Head of caudate nucleus (tissue), 42 donors: ENCODE data around the gene KRTAP10-8.
"Not testable (repeated sequence)": the region's sequence is repeated elsewhere in the genome, so short reads cannot be mapped to it uniquely, and the experiment has no call there.

ENCODE experiments used
- DNase-seq, 42 donors: peaks; one replicate each; pipeline versions ENCODE4 v3.0.0 to v3.0.0-alpha.2; 2020 to 2021; ENCODE audit warnings: mixed read lengths in 7 of 42
- intact Hi-C: fragments of 100-400 bp; cut with DNase I; formaldehyde crosslinking; loops from one replicate; pipeline ENCODE4 v1.15.0; 2022

Gene KRTAP10-8

DNA sequence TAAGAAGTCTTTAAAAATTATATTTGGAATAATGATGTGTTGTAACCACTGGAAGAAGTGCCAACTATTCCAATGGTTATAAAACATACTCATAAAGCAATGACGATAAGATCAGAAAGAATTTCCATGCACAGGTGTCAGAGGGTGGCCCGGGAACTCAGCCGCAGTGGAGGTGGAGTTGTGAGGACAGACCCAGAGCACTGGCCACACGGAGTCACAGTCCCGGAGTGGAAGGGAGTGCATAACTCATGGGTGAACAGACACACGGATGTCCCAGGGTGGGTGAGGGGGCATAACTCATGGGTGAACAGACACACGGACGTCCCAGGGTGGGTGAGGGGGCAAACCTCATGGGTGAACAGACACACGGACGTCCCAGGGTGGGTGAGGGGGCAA is 35.9 kb upstream of the KRTAP10-8 start:
- peak in 3 of 42 donors; percentile 16 to 27 (median 20) for DNase-seq
- intact Hi-C loops: no loop called here

DNA sequence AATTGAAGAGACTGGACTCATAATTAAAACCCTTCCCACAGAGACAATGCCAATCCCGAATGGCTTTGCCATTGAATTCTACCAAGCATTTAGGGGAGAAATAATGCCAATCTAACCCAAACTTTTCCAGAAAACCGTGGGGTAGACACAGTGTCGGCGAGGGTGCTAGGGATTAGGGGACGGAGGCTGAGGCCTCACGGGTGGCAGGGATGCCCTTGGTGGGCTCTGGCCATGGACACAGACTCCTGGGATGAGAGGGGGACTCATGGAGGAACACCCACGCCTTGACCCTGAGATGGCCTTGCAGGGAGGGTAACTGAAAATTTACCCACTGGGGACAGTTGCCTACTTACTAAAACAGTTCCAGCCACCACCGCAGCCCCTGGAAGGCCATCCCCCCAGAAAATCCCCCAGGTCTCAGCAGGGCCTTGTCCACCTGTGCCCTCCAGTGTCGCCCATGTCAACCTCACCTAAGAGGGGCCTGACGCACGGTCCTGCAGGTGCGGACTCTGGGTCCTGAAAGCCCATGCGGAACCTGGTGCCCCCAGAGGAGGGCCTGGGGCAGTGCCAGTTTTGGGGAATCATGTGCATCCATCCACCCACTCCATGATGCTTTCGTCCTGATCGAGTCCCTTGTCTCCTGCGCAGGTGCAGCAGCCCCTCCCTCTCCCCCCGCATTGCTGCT is 33.4 kb upstream of the KRTAP10-8 start:
- intact Hi-C loops: no loop called here

DNA sequence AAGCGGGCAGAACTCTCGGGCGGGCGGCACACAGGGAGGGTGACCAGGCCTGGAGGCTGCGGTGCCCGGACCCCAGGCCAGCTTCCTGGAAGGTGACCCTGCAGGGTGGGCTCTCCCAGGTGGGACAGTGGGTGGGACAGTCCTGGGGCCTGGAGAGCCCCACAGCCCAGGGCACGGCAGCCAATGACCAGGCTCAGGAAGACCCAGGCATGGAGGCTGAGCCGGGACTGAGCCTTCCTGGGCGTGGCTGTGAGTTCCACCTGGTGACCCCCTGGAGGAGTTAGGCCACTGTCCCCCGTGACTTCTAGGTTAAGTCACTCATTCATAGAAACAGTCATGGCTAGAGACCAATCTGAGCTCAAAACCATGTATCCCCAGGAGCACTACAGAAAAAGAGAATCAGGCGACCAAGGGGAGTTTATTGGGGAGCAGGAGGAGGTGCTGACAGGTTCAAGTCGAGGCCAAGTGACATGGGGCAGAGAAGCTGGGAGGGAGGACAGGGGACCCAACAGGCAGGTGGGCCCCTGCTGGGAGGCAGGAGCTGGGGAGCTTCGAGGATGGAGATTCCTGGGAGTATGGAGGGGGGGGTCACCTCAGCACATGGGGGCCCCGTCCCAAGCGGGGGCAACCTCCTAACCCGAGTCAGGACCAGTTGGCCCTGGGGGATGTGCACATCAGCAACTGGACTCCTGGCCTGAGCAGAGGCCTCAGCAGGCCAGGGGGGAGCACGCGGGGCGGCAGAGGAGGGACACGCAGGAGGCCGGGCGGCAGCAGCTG is 32.6 kb upstream of the KRTAP10-8 start:
- DNase-seq: peak in 2 of 42 donors; percentile 28 to 30
- intact Hi-C loops: no loop called here

More for the DNA sequence above, 33.4 kb upstream of the KRTAP10-8 start:
- peak in 2 of 42 donors; percentile 26 to 28 for DNase-seq

DNA sequence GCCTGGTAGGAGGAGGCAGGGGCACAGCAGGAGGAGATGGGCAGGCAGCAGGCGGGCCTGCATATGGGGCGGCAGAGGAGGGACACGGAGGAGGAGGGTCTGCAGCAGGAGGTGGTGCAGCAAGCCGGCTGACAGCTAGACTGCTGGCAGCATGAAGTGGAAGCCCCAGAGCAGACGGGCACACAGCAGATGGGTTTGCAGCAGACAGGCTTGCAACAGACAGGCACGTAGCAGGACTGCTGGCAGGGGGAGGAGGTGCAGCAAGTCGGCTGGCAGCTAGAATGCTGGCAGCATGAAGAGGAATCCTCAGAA is 32.1 kb upstream of the KRTAP10-8 start:
- peak in 3 of 42 donors; percentile 16 to 31 (median 23) for DNase-seq
- intact Hi-C loops: no loop called here

DNA sequence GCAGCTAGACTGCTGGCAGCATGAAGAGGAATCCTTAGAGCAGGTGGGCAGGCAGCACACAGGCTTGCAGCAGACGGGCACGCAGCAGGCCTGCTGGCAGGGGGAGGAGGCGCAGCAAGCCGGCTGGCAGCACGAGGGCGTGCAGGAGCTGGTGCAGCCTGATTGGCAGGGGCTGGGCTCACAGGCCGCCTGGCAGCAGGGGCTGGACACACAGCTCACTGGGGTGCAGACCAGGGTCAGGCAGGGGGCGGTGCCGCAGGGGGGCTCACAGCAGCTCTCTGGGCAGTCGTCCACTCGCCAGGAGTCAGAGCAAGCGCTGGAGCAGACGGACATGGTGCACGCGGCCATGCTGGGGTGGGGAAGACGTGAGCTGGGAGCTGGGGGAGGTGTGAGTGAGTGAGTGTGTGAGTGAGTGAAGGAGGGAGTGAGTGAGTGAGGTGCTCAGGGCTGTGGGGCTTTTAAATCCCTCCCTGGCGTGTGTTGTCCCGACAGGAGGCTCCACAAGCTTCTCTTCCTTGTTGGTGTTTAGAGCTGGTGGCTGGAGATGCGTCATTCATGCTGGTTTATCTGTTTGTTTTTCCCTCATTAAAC is 31.6 kb upstream of the KRTAP10-8 start, which contains the start of gene KRTAP10-5:
Gene KRTAP10-5 (minus strand): TSS at position 374 of the 591 bp plus-strand sequence. CDS start 26 bp downstream, at position 348.
- intact Hi-C loops: not testable (repeated sequence)
- DNase-seq: peak in 9 of 42 donors; percentile 16 to 62 (median 40)

DNA sequence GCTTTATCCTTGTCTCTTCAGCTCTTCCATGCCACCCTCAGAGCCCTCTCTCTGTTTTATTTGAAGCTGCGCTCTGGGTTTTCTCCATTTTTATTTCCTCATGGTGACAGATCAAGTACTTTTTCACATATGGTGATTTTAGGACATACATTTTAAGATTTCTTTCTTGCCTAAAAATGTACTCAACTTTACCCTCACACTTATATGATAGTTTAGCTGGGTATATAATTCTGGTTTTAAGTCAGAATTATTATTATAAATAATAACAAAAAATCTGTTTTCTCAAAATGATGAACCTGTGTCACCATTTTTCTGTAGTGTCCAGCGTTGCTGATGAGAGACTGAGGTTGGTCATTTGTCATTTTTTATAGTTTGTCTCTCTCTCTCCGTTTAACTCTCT is 30.7 kb upstream of the KRTAP10-8 start:
- DNase-seq: no peak
- intact Hi-C loops: no loop called here

DNA sequence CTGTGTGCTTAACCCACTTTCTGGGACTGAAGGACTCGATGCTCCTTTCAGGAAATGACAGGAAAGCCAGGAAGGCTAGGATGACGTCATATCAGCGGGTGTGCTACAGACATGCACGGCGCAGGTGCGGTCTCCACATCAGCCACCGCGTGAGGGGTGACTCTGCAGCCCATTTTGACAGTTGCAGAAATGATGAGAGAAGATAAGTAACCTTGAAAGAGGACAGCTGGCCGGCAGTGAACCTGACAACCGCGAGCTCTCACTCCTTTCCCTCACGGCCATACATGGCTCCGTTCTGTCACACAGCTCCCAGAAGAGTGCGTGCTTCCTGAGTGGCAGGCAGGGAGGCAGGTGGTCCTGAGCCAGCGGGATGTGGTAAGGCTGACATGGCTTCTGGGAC is 29.8 kb upstream of the KRTAP10-8 start:
- DNase-seq: no peak
- intact Hi-C loops: no loop called here

DNA sequence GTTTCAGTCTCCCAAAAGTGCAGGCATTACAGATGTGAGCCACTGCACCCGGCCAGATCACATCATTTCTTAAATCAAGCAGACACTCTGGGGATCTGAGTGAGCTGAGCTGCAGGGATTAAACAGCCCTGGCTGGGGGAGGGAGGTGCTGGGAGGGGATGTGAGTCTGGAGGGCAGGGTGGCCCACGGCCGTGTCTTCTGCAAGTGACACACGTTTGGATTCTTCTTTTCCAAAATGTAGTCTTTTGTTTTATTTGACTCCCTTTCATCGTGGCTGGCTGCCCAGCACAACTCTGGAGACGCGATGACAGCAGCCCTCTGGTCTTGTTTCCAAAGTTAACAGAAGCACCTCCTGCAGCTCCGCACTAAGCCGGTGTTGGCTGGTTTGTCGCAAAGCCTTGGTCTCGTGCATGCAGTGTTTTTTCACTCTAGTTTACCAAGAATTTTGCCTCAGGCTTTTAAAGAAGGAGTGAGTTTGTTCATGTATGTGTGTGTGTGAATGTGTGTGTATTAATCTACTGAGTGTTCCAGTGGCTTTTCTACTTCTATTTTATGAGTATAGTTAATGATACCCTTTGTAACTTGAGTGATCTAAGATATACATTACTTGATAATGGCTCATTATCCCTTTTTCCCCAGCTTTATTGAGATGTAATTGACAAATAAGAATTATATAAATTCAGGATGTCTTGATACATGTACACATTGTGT is 28.6 kb upstream of the KRTAP10-8 start:
- no peak for DNase-seq
- intact Hi-C loops: no loop called here

DNA sequence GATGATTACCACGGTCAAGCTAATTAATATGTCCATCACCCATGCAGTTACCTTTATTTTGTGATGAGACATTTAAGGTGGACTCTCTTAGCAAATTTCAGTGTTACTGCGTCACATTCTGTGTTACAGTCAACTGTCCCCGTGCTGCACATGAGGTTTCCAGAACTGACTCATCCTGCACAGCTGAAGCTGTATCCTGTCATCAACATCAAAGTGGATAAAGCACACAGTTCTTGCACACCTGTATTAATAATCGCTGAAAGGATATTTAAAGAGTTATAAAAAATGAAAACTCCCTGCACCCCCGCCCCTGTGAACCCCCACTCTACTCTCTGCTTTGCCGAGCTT is 28.1 kb upstream of the KRTAP10-8 start:
- intact Hi-C loops: no loop called here
- DNase-seq: peak in 15 of 42 donors; percentile 12 to 55 (median 38)

DNA sequence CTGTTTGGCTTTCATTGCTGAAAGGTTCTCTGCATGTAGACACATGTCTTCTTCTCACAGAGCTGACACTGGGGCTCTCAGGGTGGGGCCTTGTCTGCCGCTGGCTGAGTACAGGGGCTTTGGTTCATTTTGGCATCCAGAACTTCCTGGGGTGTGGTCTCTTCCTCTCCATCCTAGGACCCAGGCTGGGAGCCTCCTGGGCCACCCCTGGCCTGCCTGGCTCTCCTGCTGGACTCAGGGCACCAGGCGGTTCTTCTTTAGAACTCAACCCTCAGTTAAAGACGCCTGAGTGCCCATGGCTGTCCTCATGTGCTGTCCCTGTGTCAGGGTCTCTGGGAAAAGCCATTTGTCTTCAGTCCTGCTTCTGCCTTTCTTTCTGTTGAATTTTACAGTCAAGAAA is 26.0 kb upstream of the KRTAP10-8 start:
- no peak for DNase-seq
- intact Hi-C loops: no loop called here

DNA sequence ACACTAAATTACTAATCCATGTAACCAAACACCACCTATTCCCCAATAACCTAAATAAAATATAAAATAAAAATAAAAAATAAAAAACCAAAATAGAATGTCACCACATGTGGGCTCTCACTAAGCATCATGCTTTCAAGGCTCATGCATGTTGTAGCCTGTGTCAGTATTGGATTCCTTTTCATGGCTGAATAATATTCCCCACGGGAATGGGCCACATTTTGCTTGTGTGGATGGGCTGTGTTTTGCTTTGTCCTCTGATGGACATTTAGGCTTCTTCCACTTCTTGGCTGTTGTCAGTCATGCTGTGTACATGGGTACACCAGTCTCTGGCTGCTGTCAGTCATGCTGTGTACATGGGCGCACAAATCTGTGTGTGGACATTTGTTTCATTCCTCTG is 22.8 kb upstream of the KRTAP10-8 start:
- DNase-seq: peak in 1 of 42 donors; percentile 8
- intact Hi-C loops: no loop called here

DNA sequence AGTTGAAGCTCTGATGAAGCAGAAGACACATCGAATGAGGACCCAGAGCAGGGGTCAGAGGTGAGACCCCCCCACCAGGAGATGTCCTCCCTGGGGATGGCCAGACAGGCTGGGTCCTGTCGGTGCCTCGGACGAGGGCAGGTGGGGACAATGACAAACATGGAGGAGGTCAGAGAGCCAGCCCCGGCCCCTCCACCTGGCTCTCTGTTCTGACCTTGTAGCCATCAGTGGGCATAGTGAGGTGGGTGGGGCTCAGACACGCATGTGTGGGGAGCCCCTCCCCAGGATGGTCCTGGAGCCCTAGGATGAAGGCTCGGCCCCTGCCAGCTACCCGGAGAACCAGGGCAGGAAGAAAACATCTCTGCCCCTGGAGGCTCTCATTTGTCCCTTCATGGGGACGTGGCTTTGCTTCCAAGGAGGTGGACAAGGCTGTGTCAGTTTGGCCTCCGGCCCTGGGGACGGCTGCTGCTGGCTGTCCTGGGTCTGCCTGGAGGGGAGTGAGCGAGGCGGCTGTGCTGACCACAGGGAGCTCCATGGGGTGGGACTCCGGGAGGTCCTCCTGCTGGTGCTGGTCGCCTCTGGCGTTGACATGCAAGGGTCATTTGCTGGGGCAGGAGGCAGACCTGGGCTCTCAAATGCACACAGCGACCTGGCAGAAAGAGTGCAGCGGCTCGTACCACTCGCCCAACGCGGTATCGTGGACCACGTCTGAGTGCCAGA is 22.1 kb upstream of the KRTAP10-8 start:
- intact Hi-C loops: no loop called here
- peak in 1 of 42 donors; percentile 31 for DNase-seq

DNA sequence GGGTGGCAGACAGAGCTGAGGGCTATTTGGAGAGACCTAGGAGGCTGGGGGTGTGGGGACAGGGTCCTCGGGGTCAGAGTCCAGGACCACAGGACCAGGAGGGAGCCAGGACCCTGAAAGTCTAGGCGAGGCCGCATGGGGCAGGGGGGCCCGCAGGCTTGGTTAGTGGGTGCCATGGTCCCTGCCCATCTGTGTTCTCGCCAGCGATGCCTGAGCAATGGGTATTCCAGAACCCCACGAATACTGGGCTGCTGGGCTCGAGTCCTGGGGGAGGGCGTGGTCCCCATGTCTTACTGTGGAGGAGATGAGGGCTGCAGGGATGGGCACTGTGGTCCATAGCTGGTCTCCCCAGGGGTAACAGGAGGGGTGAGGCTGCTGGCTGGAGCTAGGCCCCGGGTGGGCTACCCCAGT is 21.6 kb upstream of the KRTAP10-8 start:
- intact Hi-C loops: no loop called here
- peak in 1 of 42 donors; percentile 13 for DNase-seq

DNA sequence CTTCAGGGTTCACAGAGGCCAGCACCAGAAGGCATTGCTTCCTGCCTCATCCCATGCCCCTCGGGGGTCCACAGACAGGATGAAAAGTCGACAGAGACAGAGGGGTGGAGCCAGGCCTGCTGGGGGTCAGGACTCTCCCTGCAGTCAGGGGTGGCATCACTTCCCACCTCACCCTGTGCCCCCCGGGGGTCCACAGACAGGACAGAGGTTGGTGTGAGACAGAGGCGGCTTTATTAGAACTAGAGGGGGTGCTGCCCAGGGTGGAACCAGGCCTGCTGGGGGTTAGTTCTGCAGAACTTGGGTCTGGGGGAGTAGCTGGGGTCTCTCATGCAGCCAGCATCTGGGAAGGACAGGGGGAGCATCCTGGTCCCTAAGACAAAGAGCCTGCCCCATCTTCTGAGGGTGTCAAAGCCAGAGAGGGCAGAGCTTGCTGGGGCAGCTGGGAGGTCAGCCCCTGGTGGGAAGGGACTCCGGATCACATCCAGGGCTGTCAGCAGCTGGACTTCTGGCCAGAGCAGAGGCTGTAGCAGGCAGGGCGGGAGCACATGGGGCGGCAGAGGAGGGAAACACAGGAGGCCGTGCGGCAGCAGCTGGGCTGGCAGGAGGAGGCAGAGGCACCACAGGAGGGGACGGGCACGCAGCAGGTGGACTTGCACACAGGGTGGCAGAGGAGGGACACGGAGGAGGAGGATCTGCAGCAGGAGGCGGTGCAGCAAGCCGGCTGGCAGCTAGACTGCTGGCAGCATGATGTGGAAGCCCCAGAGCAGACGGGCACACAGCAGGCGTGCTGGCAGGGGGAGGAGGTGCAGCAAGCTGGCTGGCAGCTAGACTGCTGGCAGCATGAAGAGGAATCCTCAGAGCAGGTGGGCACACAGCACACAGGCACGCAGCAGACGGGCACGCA is 20.7 kb upstream of the KRTAP10-8 start:
- peak in 1 of 42 donors; percentile 14 for DNase-seq

DNA sequence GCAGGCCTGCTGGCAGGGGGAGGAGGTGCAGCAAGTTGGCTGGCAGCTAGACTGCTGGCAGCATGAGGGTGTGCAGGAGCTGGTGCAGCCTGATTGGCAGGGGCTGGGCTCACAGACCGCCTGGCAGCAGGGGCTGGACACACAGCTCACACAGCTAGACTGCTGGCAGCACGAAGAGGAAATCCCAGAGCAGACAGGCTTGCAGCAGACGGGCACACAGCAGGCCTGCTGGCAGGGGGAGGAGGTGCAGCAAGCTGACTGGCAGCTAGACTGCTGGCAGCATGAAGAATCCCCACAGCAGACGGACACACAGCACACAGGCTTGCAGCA is 20.1 kb upstream of the KRTAP10-8 start:
- DNase-seq: peak in 1 of 42 donors; percentile 10
- intact Hi-C loops: not testable (repeated sequence)

More for the DNA sequence above, 20.7 kb upstream of the KRTAP10-8 start:
- intact Hi-C loops: not testable (repeated sequence)

DNA sequence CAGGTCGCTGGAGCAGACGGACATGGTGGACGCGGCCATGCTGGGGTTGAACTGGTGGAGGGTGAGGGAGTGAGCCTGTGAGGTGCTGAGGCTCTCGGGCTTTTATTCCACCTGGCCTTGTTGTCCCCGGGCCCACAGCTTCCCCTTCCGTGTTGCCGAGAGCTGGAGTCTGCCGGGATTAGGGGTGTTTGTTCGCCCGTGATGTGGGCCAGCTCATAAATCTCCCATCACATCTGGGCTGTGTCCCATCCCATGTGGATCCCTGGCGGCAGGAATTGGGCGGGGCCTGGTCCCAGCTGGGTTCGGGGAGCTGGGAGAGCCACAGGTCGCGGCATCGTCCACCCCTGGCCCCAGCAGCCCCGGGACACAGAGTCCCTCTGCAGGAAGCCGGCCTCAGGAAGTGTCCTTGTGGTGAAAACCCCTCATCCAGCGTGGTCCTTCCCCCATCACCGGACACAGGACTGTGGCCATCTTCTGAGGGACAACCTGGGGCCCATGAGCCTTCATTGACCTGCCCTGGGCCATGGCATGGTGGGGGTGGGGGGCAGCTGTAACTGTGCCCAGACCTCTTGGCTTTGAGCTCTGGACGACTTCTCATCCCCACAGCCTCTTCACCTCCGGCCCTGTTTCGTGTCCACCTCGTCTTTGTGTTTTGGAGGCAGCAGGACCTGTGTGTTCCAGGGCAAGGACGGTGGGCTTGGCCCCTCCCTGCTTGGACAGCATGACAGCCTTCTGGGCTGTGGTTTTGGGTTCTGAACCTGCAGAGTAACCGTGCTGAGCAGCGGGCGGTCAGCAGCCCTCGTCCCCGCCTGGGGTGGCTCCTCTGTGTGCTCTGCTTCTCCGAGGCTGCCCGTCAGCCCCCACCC is 19.2 kb upstream of the KRTAP10-8 start, which contains the start of gene KRTAP10-6:
Gene KRTAP10-6 (minus strand): TSS at position 60 of the 866 bp plus-strand sequence. CDS start 21 bp downstream, at position 39.
- DNase-seq: no peak
- intact Hi-C loops: no loop called here
